Esophagus muscularis mucosa (tissue), 3 donors: Measurements from ENCODE around the gene ZNF296.

Experiments used
- CTCF ChIP-seq, 3 experiments: fragments of 200-600 bp in 2 of 3; fragments of 450-650 bp in 1 of 3; sonication (generic) in 2 of 3; IDR thresholded peaks; one replicate each; pipeline ENCODE4 v1.5.1; 2017 to 2019; ENCODE audit warnings: antibody characterized with exemption in 3 of 3, mild to moderate bottlenecking in 2 of 3, moderate library complexity in 1 of 3
- POLR2A ChIP-seq: fragments of 450-650 bp; IDR thresholded peaks from one replicate; pipeline ENCODE4 v1.6.1; 2017; ENCODE audit warnings: antibody characterized with exemption, moderate library complexity, mild to moderate bottlenecking, low read depth
- POLR2AphosphoS5 ChIP-seq, 2 donors: sonication (generic); formaldehyde crosslinking; IDR thresholded peaks; one replicate each; pipeline ENCODE4 v1.6.1; 2017; ENCODE audit warnings: antibody characterized with exemption in 2 of 2

GRCh38 chr19:45066921-45067661 lies 9.2 kb downstream of the ZNF296 start:
- TF ChIP-seq CTCF (IDR thresholded peaks at IDR 0.05): no peak
- TF ChIP-seq POLR2AphosphoS5 (IDR thresholded peaks at IDR 0.05): no peak
- no peak for TF ChIP-seq POLR2A
